Psoas muscle (tissue), 8 donors: ENCODE measurements around the gene RTN1. TPM values are rescaled to one million over a fixed set of nuclear protein-coding genes. Genes with fewer than 3 reads are reported as not detected.

Source experiments
- ATAC-seq, 4 donors: fragments of 200-7000 bp; cut with Tn5 transposase; one replicate each; pipeline ENCODE4 v1.9.1; 2020; ENCODE audit warnings: moderate library complexity in 3 of 4, mild to moderate bottlenecking in 2 of 4
- DNase-seq, 2 donors: peaks; one replicate each; pipeline ENCODE4 v3.0.0-alpha.2; 2020
- H3K27ac ChIP-seq: fragments of 200-600 bp; one replicate; pipeline ENCODE4 v1.8.0; 2022
- H3K27me3 ChIP-seq, 3 donors: fragments of 200-600 bp in 1 of 3; one replicate each; pipeline versions ENCODE4 v1.6.1 to v1.8.0; 2013 to 2022; ENCODE audit warnings: low read length in 2 of 3, mild to moderate bottlenecking in 2 of 3, moderate library complexity in 1 of 3; ENCODE audit not compliant: insufficient read depth in 3 of 3
- H3K36me3 ChIP-seq, 2 donors: fragments of 200-600 bp in 1 of 2; one replicate each; pipeline versions ENCODE4 v1.6.1 to v1.8.0; 2013 to 2022; ENCODE audit warnings: low read depth in 1 of 2, mild to moderate bottlenecking in 1 of 2, moderate library complexity in 1 of 2; ENCODE audit not compliant: insufficient read depth in 1 of 2
- H3K4me1 ChIP-seq: fragments of 200-600 bp; one replicate; pipeline ENCODE4 v1.8.0; 2022
- H3K4me3 ChIP-seq: fragments of 200-600 bp; one replicate; pipeline ENCODE4 v1.8.0; 2022; ENCODE audit warnings: mild to moderate bottlenecking
- H3K9me3 ChIP-seq: fragments of 200-600 bp; one replicate; pipeline ENCODE4 v1.8.0; 2022
- WGBS, 3 donors: extraction: QIAGEN DNeasy Blood & Tissue Kit; methylation state at CpG; one replicate each; pipeline versions ENCODE4 v1.1.6 to v1.1.7; 2013; 5-methylcytosine and 5-hydroxymethylcytosine counted together
- intact Hi-C, 2 donors: fragments of 100-400 bp; cut with DNase I; formaldehyde crosslinking; loops; one replicate each; pipeline versions ENCODE4 v1.11.0 to v1.14.2; 2022
- polyA plus RNA-seq, 3 donors: library from polyadenylated mRNA; stranded (reverse); fragments of 200-250 nt; gene quantifications; one replicate each; pipeline ENCODE4 v1.2.3, GENCODE V29; 2013
- total RNA-seq, 4 donors: library from RNA; stranded (reverse); fragmentation: NEBNext Ultra II Directional in 2 of 4; extraction: Animal tissue kit (Norgen Biotek cat#: 25700) in 2 of 4; gene quantifications; one replicate each; pipeline versions ENCODE4 v1.2.1 to v1.2.4, GENCODE V29; 2021 to 2023
- TF ChIP-seq, protein P1 (sequence below): fragments of 200-600 bp; IDR thresholded peaks from one replicate; pipeline ENCODE4 v1.8.0; 2022; ENCODE audit warnings: antibody characterized with exemption
- donor health status: healthy with polysubstance abuse.
- donor health status: DM: no; HTN: no; CAD: no; lungs with moderate emphysema.
- donor health status: Bipolar disorder and iron deficiency.
- donor health status: healthy.
- donor health status: DM: yes; HTN: yes; CAD: no.
- donor health status: DM: no; HTN: no; CAD: no.
- donor health status: DM: no; HTN: no; CAD: no.
- donor health status: DM: yes; HTN: yes; CAD: no.

The RTN1 gene
- total and polyA plus RNA-seq, 7 donors, result 0.17 to 1.7 (median 0.74) TPM

DNA sequence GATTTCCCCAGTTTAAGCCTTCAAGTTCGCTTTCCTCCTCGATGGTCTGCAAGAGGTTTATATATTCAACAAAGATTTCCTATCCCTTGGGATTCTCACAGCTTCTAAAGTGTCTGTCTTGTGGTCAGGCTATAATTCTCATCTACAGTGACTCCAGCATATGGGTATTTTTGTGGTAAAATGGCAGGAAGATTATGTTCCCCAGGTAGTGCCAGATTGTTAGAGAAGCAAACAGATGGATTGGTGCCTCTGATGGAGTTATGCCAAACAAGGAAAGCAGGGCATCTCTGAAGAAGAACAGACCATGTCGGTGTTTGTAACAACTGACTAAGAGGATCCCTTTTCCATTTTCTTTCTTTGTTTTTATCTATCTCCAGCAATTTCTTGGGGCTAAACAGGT lies 288.4 kb downstream of the RTN1 start:
- H3K36me3 ChIP-seq, result no peaks in the 10 kb centered on the region
- TF ChIP-seq, protein P1, sequence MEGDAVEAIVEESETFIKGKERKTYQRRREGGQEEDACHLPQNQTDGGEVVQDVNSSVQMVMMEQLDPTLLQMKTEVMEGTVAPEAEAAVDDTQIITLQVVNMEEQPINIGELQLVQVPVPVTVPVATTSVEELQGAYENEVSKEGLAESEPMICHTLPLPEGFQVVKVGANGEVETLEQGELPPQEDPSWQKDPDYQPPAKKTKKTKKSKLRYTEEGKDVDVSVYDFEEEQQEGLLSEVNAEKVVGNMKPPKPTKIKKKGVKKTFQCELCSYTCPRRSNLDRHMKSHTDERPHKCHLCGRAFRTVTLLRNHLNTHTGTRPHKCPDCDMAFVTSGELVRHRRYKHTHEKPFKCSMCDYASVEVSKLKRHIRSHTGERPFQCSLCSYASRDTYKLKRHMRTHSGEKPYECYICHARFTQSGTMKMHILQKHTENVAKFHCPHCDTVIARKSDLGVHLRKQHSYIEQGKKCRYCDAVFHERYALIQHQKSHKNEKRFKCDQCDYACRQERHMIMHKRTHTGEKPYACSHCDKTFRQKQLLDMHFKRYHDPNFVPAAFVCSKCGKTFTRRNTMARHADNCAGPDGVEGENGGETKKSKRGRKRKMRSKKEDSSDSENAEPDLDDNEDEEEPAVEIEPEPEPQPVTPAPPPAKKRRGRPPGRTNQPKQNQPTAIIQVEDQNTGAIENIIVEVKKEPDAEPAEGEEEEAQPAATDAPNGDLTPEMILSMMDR, result no peak
- H3K9me3 ChIP-seq, result no peaks in the 10 kb centered on the region
- DNase-seq, result no peak
- H3K4me1 ChIP-seq, result no peaks in the 10 kb centered on the region
- no peaks in the 10 kb centered on the region for H3K27me3 ChIP-seq
- WGBS, 3 donors, result 77 to 84% (median 78%) methylated on average over 3 of the region's 3 CpGs
- ATAC-seq, result no peak
- H3K4me3 ChIP-seq, result no peak overlapping the region
- no peak overlapping the region for H3K27ac ChIP-seq
- intact Hi-C loops, result no loop called here

DNA sequence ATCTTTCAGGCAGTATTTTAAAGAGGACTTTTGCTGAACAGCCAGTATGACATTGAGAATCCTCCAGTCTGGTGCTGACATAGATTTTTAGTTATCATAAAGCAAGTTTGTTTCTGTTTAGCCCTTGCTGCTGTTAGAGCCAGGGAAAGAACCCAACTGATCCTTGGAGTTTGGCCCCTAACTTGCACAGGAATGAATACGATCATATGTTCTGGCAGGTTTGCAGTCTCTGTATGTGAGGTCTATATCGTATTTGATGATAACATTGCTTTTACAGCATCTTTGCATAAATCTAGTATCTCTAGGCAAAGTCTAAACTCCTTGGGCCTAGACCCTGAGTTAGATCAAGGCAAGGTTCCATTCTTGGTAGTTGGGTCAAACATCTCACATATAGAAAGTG lies 289.7 kb downstream of the RTN1 start:
- TF ChIP-seq, protein P1, result no peak
- no peaks in the 10 kb centered on the region for H3K36me3 ChIP-seq
- ATAC-seq (no peak), DNase-seq (no peak)
- H3K4me1 ChIP-seq, result no peaks in the 10 kb centered on the region
- H3K27me3 ChIP-seq, result no peaks in the 10 kb centered on the region
- H3K9me3 ChIP-seq, result no peaks in the 10 kb centered on the region
- intact Hi-C loops, result no loop called here
- no peak overlapping the region for H3K27ac ChIP-seq
- 88 to 91% (median 90%) methylated on average over 2 of the region's 2 CpGs for WGBS, 3 donors
- H3K4me3 ChIP-seq, result no peak overlapping the region

DNA sequence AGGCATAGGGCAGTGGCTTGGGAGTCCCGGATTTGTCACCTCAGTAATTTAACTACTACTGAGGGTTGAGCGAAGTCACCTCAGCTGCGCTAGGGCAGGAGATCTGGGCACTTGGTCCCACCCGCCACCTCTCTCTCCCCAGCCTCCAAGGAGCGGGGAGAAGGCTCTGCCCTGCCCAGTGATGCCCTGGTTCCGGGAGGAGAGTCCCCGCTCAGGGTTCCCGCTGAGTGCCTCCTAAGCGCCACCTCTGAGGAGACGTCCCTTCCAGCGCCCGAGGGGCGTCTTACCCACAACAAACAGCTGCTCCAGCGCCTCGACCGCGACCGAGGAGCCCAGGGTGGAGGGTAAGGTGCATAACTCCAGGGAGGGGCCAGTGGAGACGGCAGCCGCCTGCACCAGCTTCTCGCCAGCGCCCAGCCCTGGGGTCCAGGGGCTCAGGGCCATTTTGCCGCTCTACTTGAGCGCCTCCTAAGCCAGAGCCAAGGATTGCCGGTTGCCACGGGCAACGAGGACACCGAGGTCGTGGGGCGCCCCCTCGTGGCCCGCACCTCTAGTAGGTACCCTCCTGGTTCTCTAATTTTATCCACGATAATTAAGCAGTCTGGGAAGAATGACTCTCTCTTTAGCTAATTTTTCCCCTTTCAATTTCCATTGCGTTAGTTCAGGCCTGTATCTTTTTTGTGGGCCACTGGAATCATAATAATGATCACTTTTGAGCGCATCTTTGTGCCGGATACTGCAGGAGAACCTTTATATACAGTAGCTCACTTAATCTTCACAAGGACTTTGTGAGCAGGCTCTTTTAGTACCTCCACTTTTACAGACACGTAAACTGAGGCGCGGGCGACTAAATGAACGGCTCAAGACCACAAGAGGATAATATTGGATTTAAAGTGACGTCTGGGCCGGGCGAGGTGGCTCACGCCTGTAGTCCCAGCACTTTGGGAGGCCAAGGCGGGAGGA lies 294.0 kb downstream of the RTN1 start, which contains the start of gene CCDC175:
TSS of gene CCDC175 (minus strand) at position 481 of the 963 bp plus-strand sequence. CDS start at position 444, 37 bp downstream.
- Histone ChIP-seq H3K4me3 (peak within 1 kb of the TSS; percentile 61), H3K27me3 (no peaks in the 10 kb centered on the region), H3K9me3 (no peaks in the 10 kb centered on the region), H3K27ac (no peak within 1 kb of the TSS), H3K4me1 (no peaks in the 10 kb centered on the region), H3K36me3 (no peaks in the 10 kb centered on the region)
- TF ChIP-seq, protein P1, result peak; percentile 66
- intact Hi-C loops, result loop anchor here (2.0 to 5.0 kb wide), 2 partner anchors 68 to 69 kb away; no protein-coding TSS in a partner anchor
- WGBS, 3 donors, result 21 to 22% (median 21%) methylated on average over 44 to 46 of the region's 46 CpGs
- peak; percentile 74 to 89 for DNase-seq
- ATAC-seq, result peak; percentile 90 to 99 (median 94)

DNA sequence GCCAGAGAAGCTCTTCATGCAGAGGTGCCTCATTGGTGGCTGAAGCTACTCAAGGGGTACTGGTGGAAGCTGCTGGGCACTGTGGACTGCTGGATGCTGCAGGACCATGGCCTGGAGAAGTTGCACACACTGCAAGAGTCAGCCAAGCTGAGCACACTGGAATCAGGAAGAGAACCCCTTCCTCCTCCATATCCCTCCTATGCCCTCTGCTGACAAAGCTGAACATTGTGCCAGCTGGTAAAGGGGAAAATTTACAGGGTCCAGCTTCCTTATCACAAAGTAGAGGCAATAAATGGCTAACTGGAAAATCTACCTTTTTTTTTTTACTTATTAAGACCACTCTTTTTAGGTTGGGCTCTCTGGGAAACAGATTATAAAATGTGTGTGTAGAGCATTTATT lies 300.5 kb downstream of the RTN1 start:
- TF ChIP-seq, protein P1, result no peak
- no peaks in the 10 kb centered on the region for H3K9me3 ChIP-seq
- peaks cover 0 to 3% (median 0%) of the 10 kb centered on the region in 3 donors for H3K27me3 ChIP-seq
- intact Hi-C loops, result no loop called here
- no peak for ATAC-seq
- DNase-seq, result no peak
- no peaks in the 10 kb centered on the region for H3K36me3 ChIP-seq
- no peak overlapping the region for H3K27ac ChIP-seq
- no peak overlapping the region for H3K4me3 ChIP-seq
- H3K4me1 ChIP-seq, result no peaks in the 10 kb centered on the region
